GM15510 (cell line): ENCODE results near the gene SYT5.

Source experiments
- POLR2A ChIP-seq: IDR thresholded peaks from 3 replicates; pipeline ENCODE4 v1.6.1; 2011; ENCODE audit warnings: borderline replicate concordance; ENCODE audit not compliant: insufficient read length; ENCODE audit errors: extremely low read depth

Gene SYT5

GRCh38 chr19:55179606-55180484, at the start of gene SYT5:
SYT5 (minus strand) TSS chr19:55180289; CDS start chr19:55179041, 1,248 bp downstream.
- no peak for TF ChIP-seq POLR2A

- no peak for TF ChIP-seq POLR2A
Measured at GRCh38 chr19:55229789-55230182, 49.7 kb upstream of the SYT5 start.

DNA sequence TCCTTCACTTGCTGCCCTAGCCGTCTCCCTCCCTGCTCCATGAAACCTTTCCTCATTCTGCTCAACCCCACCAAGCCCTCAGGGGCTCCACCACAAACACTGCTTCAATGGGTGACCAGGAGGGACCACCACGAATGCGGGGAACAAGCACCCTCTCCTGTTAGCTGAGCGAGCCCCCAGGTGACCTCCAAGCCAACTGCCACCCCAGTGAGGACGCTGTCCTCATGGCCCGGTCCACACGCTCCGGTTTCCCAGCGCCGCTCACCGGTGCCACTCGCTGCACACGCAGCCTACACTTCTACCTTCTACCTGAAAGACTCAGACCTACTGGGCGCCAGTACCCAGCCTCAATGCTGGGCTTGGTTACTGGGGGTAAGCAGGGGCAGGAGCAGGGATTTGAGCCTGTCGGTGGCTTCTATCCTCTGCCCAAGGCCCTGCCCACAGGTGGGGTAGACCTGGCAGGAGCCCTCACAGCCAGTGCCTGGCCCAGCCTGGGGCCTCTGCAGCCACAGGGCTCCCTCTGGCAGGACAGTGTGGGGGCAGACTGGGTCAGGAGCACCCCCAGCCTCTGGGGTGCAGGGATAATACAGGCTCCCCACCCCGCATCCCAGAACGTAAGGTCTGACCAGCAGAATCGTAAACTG, 49.2 kb upstream of the SYT5 start:
- no peak for TF ChIP-seq POLR2A

GRCh38 chr19:55228403-55229031, 48.4 kb upstream of the SYT5 start, which contains the start of gene TMEM86B:
TMEM86B (minus strand) TSS chr19:55228763; CDS start chr19:55228741, 22 bp downstream.
- no peak for TF ChIP-seq POLR2A

DNA sequence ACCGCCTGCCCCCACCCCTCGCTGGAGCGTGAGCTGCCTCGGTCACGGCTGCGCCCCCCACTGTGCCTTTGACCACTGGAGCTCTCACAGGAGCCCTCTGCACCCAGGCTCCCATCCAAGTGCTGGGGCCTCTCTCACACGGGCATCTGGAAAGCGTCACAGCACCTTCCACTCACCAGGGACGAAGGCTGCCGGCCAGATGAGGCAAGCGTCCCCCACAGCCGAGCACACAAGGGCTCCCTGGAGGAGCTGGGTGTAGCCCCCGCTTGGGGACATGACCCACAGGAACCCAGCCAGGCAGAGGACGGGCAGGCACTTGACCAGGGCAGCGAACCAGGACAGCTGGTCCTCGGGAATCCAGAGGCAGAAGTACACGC, 47.9 kb upstream of the SYT5 start:
- no peak for TF ChIP-seq POLR2A

- TF ChIP-seq POLR2A, result peak; percentile 6
Measured at GRCh38 chr19:55227241-55228014, 47.3 kb upstream of the SYT5 start.

DNA sequence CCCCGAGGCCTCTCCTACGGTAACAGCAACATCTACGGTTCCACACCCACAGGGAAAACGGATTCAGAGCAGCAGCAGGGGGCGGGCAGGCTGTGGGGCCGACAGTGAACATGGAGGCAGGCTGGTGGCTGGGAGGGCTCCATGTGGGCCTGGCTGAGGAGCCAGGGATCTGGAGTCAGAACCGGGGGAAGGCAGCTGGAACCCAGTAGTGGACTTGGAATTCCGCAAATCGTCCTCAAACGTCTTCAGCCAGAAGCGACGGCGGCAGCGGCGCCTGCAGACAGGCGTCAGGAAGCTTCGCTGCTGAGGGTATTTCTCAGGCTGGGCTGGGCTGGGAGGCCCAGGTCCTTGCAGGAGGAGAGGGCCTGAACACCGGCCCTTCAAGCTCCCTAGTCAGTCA, 46.7 kb upstream of the SYT5 start:
- TF ChIP-seq POLR2A, result no peak

DNA sequence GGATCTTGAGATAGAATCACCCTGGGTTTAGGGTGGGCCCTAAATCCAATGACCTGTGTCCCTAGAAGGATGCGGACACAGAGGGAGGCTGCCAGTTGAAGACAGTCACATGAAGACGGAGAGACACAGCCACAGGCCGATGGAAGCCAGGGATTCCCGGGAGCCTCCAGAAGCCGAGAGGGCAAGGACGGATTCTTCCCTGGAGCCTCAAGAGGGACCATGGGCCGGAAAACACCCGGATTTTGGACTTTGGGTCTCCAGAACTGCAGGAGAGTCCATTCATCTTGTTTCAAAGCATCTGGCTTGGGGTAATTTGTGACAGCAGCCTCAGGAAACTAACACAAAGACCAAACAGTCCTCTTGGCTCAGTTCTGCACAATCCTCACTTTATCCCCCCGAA, 46.2 kb upstream of the SYT5 start:
- no peak for TF ChIP-seq POLR2A

- TF ChIP-seq POLR2A, result no peak
Measured at GRCh38 chr19:55225415-55225958, 45.4 kb upstream of the SYT5 start.

- no peak for TF ChIP-seq POLR2A
Measured at GRCh38 chr19:55224038-55224665, 44.1 kb upstream of the SYT5 start.

DNA sequence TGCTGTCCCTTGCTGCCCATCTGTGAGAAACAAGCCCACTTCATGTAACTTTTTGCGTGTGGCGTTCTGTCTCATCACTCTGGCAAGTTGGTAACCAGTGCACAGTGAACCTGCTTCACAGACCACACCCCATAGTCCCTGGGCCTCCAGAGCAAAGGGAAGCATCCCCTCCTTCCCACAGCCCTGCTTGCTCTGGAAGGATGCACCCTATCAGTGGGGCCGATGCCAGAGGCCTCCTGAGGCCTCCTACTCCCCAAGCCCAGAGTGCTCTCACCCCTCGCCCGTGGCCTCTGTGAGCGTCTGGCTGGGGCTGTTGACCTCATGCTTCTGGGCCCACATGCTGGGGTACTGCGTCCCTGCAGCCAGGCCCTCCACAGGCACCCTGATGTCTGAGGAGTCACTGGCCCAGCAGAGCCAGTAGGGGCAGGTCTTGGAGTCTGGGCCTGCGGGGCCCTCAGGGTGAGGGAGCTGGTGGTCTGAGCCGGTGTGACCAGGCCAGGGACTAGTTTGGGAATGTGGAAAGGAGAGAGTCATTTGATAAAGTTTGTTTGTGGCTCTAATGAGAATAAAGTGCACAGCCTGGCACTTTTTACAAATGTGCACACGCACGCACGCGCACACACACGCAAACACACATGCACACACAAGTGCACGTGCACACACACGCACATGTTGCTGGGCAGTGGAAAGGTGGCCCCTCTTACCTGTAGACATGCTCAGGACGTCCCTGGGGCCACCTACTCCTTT, 43.4 kb upstream of the SYT5 start:
- TF ChIP-seq POLR2A, result no peak

DNA sequence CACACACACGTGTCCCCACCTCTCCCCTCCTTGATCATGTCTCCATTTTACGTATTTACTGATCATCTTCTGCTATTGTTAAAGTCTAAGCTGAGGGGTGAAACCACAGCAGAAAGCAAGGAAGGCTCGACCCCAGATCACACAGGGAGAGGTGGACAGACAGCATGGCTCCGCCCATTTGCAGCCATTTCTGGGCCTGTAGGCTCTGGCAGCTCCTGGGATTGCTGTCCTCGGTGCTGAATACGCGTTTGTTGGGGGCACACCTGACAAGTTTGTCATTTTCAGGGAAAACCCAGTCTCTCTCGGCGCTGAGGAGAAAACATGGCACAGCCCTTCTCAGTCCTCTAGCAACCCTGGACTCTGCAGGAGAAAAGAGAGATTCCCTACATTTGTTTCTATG, 40.4 kb upstream of the SYT5 start:
- TF ChIP-seq POLR2A, result no peak

GRCh38 chr19:55216461-55217198, 36.5 kb upstream of the SYT5 start:
- no peak for TF ChIP-seq POLR2A
